HL-60 (cell line): ENCODE measurements around the gene SLC24A1.

Experiments used
- GABPA ChIP-seq: IDR thresholded peaks from 2 replicates; pipeline ENCODE4 v1.6.1; 2012; ENCODE audit warnings: low read depth
- POLR2AphosphoS5 ChIP-seq: IDR thresholded peaks from 2 replicates; pipeline ENCODE4 v1.6.1; 2012; ENCODE audit warnings: low read depth
- TF ChIP-seq, protein P1 (sequence below): IDR thresholded peaks from one replicate; pipeline ENCODE4 v1.5.1; 2011; ENCODE audit warnings: low read length, control low read depth, inconsistent platforms; ENCODE audit not compliant: insufficient read depth
- TF ChIP-seq, protein P2 (sequence below): IDR thresholded peaks from 2 replicates; pipeline ENCODE4 v1.6.1; 2012; ENCODE audit warnings: low read depth; ENCODE audit not compliant: insufficient replicate concordance

DNA sequence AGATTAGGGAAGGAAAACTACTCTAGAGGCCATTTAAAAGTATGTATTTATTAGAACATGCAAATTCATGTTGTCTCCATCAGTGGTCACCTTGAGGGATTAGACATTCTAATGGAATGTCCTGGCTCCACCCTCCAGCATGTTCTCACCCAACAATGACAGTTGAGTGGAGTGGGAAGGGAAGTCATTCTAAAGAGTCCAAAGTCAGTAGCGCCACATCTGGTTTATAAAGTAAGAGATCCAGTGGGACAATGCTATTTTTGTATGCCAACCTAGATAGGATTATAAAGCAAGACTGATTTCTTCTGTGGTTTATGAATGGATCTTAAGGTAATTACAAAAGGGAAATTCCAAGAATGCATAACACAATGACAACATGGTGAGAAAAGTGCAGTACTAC lies 33.3 kb downstream of the SLC24A1 start:
- TF ChIP-seq, protein P1, sequence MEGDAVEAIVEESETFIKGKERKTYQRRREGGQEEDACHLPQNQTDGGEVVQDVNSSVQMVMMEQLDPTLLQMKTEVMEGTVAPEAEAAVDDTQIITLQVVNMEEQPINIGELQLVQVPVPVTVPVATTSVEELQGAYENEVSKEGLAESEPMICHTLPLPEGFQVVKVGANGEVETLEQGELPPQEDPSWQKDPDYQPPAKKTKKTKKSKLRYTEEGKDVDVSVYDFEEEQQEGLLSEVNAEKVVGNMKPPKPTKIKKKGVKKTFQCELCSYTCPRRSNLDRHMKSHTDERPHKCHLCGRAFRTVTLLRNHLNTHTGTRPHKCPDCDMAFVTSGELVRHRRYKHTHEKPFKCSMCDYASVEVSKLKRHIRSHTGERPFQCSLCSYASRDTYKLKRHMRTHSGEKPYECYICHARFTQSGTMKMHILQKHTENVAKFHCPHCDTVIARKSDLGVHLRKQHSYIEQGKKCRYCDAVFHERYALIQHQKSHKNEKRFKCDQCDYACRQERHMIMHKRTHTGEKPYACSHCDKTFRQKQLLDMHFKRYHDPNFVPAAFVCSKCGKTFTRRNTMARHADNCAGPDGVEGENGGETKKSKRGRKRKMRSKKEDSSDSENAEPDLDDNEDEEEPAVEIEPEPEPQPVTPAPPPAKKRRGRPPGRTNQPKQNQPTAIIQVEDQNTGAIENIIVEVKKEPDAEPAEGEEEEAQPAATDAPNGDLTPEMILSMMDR: no peak
- TF ChIP-seq POLR2AphosphoS5: no peak
- TF ChIP-seq, protein P2, sequence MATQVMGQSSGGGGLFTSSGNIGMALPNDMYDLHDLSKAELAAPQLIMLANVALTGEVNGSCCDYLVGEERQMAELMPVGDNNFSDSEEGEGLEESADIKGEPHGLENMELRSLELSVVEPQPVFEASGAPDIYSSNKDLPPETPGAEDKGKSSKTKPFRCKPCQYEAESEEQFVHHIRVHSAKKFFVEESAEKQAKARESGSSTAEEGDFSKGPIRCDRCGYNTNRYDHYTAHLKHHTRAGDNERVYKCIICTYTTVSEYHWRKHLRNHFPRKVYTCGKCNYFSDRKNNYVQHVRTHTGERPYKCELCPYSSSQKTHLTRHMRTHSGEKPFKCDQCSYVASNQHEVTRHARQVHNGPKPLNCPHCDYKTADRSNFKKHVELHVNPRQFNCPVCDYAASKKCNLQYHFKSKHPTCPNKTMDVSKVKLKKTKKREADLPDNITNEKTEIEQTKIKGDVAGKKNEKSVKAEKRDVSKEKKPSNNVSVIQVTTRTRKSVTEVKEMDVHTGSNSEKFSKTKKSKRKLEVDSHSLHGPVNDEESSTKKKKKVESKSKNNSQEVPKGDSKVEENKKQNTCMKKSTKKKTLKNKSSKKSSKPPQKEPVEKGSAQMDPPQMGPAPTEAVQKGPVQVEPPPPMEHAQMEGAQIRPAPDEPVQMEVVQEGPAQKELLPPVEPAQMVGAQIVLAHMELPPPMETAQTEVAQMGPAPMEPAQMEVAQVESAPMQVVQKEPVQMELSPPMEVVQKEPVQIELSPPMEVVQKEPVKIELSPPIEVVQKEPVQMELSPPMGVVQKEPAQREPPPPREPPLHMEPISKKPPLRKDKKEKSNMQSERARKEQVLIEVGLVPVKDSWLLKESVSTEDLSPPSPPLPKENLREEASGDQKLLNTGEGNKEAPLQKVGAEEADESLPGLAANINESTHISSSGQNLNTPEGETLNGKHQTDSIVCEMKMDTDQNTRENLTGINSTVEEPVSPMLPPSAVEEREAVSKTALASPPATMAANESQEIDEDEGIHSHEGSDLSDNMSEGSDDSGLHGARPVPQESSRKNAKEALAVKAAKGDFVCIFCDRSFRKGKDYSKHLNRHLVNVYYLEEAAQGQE: no peak
- no peak for TF ChIP-seq GABPA
